DMS53 treated with DMSO at 0.1 percent for 48 hours (cell line): ENCODE data around the gene ATG4B.
A peak's percentile ranks its signal among the peaks of the same experiment; 100 is the strongest.
"Not testable (repeated sequence)": the region's sequence is repeated elsewhere in the genome, so short reads cannot be mapped to it uniquely, and the experiment has no call there.

Experiments used
- DNase-seq: peaks from one replicate; lab custom pipeline; 2025; ENCODE audit not compliant: unreplicated experiment; lab: John Stamatoyannopoulos, UW

Gene ATG4B

DNA sequence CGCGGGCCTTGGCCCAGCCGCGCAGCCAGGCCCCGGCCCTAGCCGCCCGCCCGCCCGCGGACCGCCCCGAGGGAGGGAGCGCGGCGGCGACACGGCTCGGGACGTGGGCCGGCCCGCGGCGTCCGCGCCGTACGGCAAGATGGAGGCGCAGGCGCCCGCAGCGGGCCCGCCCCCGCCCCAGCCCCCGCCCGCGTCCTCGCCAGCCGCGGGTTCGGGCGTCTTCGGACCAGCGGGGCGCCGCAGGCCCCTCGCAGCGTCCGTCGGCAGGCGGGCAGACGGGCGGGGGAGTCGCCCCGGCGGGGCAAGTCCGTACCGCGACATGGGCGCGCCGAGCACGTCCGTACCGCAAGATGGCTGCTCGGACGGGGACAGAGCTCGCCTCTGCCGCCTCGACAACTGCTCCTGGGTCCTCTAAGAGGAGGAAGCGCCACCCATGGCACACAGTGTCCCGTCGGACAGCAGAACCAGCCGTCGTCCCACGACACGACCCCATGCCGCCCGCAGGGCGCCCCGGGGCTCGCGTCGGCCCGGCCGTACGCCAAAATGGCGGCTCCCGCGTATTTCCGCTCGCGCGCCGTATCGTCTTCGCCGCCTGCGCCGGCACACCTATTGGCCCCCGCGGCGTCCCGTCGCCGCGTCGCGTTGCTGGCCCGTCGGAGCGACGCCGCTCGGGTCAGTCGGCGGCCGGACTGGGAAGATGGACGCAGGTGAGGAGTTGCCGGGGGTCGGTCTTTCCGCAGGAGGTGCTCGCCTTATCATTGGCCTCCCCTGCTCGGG lies at the start of gene ATG4B, which contains the start of gene THAP4:
TSS of gene ATG4B (plus strand) at position 676 of the 777 bp plus-strand sequence. CDS start at position 698, 22 bp downstream.
TSS of gene THAP4 (minus strand) at position 141 of the 777 bp plus-strand sequence. CDS start 141 bp downstream, outside the sequence.
- peak; percentile 43 for DNase-seq

DNA sequence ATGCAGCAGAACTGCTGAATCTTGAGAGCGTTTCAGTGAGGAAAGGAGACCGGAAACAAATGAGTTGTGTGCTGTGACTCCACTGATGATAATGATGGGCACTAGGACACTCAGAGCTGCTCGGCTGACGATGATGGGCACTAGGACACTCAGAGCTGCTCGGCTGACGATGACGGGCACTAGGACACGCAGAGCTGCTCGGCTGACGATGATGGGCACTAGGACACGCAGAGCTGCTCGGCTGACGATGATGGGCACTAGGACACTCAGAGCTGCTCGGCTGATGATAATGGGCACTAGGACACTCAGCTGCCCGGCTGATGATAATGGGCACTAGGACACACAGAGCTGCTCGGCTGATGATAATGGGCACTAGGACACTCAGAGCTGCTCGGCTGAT lies 47.6 kb upstream of the ATG4B start:
- DNase-seq = not testable (repeated sequence)

DNA sequence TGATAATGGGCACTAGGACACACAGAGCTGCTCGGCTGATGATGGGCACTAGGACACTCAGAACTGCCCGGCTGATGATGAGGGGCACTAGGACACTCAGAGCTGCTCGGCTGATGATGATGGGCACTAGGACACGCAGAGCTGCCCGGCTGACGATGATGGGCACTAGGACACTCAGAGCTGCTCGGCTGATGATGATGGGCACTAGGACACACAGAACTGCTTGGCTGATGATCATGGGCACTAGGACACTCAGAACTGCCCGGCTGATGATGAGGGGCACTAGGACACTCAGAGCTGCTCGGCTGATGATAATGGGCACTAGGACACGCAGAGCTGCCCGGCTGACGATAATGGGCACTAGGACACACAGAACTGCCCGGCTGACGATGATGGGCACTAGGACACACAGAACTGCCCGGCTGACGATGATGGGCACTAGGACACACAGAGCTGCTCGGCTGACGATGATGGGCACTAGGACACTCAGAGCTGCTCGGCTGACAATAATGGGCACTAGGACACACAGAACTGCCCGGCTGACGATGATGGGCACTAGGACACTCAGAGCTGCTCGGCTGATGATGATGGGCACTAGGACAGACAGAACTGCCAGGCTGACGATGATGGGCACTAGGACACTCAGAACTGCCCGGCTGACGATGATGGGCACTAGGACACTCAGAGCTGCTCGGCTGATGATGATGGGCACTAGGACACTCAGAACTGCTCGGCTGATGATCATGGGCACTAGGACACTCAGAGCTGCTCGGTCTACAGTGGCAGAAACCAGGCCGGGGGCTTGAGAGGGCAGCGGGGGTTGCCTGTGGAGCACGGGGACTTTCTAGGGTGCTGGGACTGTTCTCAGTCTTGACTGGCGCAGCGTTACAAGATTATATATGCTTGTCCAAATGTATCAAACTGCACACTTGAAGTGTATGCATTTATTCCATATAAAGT lies 46.7 kb upstream of the ATG4B start:
- not testable (repeated sequence) for DNase-seq

DNA sequence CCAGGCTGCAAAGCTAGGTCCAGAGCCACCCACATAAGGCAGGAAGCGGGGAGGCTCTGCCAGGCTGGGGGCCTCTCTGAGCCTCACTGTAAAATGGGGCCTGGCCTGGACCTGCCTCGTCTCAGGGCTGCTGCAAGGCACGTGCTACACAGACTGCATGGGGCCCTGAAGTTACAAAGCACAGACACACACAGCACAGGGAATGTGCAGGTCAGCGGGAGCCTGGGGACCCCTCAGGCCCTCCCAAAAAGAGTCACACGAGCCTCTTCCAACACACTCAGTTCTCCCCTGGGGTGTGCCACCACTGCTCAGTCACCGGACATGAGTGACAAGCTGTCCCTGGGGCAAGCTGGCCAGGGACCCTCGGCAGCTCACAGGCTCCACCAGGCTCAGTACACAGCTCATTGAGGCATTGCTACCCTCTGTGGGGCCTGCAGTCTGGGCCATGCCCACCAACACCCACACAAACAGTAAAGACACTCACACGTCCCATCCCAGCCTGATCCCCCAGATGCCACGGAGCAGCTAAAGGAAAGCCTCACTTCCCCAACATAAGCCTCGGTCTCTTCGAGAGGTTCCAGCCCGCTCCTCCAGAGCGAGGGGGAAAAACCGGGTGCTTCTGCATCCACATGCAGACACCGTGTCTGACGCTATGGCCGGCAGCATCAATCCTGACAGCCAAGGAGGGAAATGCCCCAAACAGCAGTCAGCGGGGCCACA lies 45.2 kb upstream of the ATG4B start:
- no peak for DNase-seq

DNA sequence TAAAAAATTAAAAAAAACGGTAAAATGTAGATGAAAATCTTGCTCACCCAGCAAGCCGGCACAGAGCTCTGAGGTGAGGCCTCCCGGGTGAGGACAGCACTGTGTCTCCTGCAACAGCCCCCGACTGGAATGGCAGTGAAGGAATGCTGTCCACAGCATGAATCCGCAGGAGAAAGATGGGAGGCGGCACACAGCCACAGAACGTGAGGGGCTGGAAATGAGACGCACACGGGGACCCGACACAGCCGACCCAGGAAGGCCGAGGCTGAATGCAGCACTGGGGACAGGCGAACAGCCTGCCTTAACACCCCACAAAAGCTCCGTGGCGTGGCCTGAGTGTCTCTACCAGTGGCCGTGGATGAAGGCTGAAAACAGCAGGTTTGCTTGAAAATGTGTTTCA lies 44.2 kb upstream of the ATG4B start:
- no peak for DNase-seq

DNA sequence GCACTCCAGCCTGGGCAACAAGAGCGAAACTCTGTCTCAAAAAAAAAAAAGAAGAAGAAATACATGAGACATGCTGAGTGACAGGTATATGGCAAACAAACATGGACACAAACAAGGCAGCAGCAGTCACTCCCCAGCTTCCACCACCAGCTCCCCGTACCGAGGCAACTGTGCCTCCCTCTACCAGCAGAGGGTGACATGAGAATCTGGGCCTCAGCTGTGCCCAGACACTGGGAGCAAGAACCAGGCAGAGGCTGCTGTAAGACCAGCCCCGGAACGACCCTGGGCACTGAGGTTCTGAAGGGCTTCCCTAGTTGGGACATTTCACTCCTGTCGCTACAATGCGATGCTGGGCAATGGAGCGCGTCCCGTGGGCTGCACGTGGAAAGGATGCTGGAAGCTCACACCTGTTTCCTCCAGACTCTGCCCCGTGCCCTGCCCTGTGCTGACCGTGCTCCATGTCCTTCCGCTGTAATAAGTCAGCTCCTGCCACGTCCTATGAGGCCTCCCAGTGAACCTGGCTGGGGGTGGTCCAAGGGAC lies 41.8 kb upstream of the ATG4B start:
- DNase-seq = no peak

DNA sequence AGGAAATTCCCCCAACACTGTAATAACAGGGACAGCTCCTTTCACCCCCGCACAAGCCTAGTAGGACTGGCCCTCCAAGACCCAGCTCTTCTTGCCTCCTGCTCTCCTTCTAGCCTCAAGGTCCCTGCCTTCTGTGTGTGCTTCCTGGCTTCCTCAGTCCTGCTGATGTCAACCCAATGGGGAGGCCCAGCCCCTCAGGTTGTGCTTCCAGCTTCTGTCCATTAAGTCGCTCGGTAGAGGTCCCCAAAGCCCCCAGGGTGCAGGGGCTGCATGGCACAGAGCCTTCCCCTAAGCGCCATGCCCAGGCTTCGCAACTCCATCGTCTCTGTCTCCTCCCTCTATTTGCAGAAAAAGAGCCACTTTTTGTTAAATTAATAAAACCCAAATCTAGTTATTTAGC lies 39.9 kb upstream of the ATG4B start:
- no peak for DNase-seq

DNA sequence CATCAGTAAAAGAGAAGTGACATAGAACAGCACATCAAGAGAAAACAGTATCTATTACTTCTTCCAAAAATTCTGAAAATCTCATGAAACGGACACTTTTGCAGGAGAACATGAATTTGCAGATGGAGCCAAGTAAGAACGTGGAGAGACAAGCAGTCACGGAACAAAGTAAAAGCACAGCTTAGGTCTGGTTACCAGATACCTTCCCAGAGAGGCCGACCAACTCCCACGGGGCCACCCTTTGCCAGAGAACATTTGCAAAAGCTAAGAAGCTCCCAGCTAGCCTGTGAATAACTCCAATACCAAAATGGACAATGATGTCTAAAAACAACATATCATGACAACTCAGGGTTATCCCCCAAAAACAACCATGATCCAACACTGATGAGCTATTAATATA lies 39.4 kb upstream of the ATG4B start:
- no peak for DNase-seq

DNA sequence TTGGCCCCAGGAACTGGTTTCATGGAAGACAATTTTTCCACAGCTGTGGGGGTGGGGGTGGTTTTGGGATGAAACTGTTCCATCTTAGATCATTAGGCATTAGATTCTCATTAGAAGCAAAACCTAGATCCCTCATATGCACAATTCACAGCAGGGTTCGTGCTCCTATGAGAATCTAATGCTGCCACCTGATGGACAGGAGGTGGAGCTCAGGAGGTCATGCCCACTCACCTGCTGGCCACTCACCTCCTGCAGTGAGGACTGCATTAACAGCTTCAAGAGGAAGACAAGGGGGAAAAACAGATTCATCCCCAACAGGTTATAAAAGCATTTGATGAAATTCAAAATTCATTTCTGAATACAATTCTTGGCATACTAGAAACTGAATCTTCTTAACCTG lies 39.0 kb upstream of the ATG4B start:
- DNase-seq = peak; percentile 10

DNA sequence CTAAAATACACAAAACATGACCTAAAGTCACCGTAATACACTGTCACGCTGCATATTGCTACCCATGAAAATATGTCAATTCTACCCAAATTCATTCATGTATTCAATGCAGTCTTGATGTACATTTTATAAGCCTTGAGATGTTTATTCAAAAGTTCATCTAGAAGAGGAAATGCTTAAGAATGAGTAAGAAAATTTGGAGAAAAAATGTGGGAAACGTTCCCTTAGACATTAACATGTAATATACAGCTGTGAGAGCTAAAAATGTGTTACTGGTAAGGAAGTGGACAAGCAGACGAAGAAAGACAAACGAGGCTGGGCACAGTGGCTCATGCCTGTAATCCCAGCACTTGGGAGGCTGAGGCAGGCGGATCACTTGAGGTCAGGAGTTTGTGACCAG lies 37.9 kb upstream of the ATG4B start:
- no peak for DNase-seq

DNA sequence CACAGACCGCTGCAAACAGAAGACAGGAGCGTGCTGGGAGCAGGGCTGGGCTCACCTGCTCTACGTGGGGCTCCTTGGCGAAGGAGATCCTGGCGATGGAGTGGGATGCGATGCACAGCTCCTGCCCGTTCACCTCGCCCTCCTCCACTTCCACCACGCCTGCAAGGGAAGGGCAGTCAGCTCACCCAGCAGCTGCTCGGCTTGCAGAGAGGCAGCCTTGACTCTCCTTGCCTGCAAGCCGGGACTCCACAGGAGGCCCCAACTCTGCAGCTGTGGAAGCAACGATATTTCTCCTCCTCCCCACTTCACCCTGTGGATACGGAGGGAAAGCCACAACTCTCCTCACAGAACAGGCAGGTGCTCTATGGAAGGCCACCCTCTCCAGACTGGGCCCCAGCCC lies 35.7 kb upstream of the ATG4B start:
- no peak for DNase-seq

DNA sequence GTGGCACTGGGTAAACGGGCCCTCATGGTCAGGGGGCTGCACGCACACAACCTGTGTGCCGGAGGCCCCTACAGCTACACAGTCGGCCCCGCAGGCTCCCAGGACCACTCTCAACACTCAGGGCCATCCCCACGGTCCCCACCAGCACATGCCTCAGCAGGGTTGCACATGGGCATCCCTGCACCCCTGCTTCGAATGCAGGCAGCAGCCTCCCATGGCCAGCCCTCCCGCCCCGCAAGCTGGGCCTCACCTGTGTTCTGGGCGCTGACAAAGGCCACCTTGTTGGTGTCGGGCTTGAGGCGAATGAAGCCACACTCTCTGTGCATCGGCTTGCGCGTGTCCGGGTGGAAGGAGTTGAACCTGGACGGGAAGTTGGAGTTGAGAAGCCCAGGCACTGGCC lies 34.8 kb upstream of the ATG4B start:
- no peak for DNase-seq

DNA sequence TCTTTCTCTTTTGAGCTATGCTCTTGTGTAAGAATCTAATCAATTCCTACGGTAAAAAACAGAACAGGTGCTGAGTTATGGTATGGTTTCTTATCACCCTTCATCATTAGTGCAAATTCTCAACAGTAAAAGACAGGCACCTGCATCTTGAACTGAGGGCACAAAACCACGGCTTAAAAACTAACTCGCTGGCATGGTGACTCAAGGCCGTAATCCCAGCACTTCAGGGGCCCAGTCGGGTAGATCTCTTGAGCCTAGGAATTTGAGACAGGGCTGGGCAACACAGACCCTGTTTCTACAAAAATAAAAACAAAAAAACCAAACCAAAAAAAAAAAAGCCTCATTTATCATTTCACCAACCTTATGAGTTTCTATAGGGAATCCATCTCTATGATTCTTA lies 33.8 kb upstream of the ATG4B start:
- DNase-seq = no peak

DNA sequence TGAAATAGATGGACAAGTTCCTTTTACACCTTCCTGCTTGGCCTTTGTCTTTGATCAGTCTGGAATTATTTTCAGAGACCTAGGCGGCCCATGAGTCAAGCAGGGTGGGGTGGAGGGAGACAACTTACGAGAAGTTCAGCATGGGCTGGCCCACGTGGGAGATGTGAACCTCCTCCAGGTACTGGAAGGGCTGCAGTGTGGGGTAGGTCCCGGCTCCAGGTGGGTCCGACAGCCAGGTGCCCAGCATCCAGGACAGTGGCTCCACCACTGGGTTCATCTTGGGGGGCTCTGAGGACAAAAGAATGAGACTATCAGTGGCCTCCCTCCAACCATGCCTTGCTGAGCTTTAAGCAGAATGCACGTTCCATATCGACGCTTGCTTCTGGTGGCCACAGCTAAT lies 31.3 kb upstream of the ATG4B start:
- no peak for DNase-seq

DNA sequence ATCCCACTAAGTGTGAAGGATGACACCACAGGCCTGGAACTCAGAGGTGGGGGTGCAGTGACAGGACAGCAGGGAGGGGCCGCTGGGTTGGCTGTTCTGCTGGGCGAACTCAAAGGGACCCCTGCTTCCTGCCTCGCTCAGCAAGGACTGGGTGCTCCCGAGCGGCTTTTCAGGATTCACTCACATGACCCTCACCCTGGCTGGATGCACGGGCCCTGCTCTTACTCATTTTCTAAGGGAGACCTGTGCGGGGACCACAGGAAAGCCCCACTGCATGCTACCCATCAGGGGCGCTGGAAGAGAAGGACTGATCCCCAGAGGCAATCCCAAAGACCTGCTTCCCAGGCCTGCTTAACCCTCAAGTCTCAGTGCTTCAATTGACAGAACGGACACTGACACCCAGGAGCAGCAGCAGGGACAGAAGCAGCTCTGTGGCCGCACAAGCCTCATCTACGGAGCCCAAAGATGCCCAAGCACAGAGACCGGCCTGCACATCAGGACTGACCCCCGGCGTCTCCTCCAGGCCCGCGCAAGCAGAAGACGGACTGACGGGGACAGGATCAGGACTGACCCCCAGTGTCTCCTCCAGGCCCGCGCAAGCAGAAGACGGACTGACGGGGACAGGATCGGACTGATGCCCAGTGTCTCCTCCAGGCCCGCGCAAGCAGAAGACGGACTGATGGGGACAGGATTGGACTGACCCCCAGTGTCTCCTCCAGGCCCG lies 30.2 kb upstream of the ATG4B start:
- DNase-seq = no peak

DNA sequence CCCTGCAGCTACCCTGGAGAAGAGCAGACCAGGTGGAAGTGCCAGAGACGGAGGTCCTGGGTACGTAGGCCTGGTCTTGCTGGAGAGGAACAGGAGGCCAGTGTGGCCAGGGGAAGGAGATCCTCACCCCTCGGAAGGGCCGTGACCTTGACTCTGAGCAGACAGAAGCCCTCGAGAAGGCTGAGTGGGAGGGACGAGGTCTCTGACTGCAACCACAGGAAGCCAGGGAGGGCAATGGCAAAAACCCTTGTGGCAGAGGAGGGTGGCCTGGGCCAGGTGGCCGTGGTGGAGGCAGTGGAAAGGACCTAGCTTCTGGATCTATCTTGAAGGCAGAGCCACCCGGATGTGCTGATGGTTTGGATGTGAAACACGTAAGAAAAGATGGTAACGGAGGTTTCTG lies 28.6 kb upstream of the ATG4B start:
- no peak for DNase-seq

DNA sequence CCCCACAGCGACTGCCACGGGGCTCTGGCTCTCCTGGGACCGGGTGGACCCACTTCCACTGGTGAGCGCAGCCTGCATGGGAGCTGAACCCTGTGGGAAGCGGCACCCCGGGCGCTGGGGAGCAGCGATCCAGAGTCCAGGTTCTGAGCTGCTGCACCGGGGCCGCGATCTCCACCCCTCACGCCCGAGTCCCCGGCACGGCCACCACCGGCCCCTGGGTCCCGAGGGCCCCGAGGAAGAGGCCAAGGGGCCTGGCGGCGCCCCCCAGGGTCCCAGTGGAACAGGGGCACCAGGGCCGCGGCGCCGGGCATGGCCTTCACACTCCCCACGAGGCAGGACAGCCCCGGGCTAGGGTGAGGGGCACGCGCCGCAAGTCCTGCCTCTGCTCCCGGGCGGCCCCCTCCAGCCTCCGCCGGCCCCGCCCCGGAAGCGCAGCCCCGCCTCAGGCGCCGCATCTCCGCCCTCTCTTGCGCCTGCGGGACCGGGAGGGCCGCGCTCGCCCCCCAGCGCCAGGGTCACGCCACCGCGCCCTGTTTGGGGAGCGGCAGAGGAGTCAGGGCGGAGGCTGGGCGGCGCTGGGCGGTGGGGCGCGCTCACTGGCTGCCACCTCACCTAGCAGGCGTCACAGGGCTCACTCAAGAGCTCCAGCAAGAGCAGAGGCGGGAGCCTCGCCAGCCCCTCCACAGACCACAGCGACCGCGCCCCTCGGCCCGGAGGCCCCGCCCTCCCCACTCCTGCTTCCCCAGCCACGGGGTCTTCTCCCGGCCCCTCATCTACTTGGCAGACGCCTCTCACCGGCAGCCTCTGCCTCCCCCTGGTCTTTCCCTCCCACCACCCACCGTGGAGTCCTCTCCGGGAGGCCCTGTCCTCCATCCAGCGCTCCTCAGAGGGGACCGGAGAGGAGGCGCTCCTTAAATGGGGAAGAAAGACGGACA lies 27.4 kb upstream of the ATG4B start:
- no peak for DNase-seq

DNA sequence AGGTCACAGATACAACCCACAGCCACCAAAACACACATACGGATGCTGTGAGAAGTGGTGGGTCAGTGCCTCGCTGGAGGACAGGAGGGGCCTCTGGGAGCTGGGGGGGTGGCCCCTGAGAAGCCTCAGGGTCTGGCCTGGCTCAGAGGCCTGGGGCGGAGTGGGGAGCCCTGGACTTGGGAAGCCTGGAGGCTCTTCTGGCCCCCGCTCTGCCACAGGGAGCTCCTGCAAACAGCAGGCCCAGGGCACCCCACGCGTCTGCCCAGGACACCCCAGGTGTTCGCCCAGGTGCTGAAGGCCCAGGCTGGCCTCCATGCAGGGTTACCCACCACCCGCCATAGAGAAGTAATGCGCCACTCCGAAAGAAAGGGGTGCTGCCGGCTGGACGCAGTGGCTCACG lies 26.4 kb upstream of the ATG4B start:
- no peak for DNase-seq
